Measurements from ENCODE around the gene MYOD1. TPM values are rescaled to one million over a fixed set of nuclear protein-coding genes. Genes with fewer than 3 reads are reported as not detected.

MYOD1 gene
- total RNA-seq (not detected), polyA plus RNA-seq (not detected), total RNA-seq (not detected)

DNA sequence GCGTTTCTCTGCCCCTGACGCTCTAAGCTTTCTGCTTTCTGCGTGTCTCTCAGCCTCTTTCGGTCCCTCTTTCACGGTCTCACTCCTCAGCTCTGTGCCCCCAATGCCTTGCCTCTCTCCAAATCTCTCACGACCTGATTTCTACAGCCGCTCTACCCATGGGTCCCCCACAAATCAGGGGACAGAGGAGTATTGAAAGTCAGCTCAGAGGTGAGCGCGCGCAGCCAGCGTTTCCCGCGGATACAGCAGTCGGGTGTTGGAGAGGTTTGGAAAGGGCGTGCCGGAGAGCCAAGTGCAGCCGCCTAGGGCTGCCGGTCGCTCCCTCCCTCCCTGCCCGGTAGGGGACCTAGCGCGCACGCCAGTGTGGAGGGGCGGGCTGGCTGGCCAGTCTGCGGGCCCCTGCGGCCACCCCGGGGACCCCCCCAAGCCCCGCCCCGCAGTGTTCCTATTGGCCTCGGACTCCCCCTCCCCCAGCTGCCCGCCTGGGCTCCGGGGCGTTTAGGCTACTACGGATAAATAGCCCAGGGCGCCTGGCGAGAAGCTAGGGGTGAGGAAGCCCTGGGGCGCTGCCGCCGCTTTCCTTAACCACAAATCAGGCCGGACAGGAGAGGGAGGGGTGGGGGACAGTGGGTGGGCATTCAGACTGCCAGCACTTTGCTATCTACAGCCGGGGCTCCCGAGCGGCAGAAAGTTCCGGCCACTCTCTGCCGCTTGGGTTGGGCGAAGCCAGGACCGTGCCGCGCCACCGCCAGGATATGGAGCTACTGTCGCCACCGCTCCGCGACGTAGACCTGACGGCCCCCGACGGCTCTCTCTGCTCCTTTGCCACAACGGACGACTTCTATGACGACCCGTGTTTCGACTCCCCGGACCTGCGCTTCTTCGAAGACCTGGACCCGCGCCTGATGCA is at the start of gene MYOD1:
Gene MYOD1, plus strand, starts transcription at position 544 of the 910 bp plus-strand sequence. Its CDS starts 212 bp downstream, at position 756.
- no peaks in the 10 kb centered on the region for H3K36me3 Mint-ChIP-seq
- Histone ChIP-seq H3K36me3 (ENCODE audit: control insufficient read depth in 2 of 3, insufficient read depth in 3 of 3, low read length in 3 of 3) (no peaks in the 10 kb centered on the region), H3K27ac (ENCODE audit: low read depth, low read length) (no peak within 1 kb of the TSS), H3K9me3 (ENCODE audit: control insufficient read depth in 2 of 3, low read length in 3 of 3) (no peaks in the 10 kb centered on the region), H3K4me3 (ENCODE audit: low read length) (no peak within 1 kb of the TSS), H3K27me3 (ENCODE audit: control insufficient read depth in 2 of 2, insufficient read depth in 2 of 2, low read length in 2 of 2) (peaks cover 4 to 5% of the 10 kb centered on the region in 2 donors), H3K4me1 (ENCODE audit: control insufficient read depth in 2 of 2, insufficient read depth in 2 of 2, low read length in 2 of 2) (no peaks in the 10 kb centered on the region)
- ChIA-PET CTCF (no interaction called here), POLR2A (no interaction called here)
- DNase-seq (no peak), ATAC-seq (no peak)
- no peaks in the 10 kb centered on the region for H3K9me3 Mint-ChIP-seq
- intact Hi-C loops (cut with micrococcal nuclease) = no loop called here
- H3K27me3 Mint-ChIP-seq = peaks cover 27 to 42% (median 35%) of the 10 kb centered on the region in 5 donors
- H3K4me3 Mint-ChIP-seq = peak within 1 kb of the TSS in 2 of 10 donors; percentile 8 to 17
- no peak within 1 kb of the TSS for H3K27ac Mint-ChIP-seq
- peaks cover 0 to 6% (median 3%) of the 10 kb centered on the region in 7 donors for H3K4me1 Mint-ChIP-seq

- Histone ChIP-seq H3K9me3 (ENCODE audit: control insufficient read depth in 2 of 3, low read length in 3 of 3) (peaks cover 0 to 5% (median 0%) of the 10 kb centered on the region in 3 experiments), H3K36me3 (ENCODE audit: control insufficient read depth in 2 of 3, insufficient read depth in 3 of 3, low read length in 3 of 3) (no peaks in the 10 kb centered on the region), H3K4me1 (ENCODE audit: control insufficient read depth in 2 of 2, insufficient read depth in 2 of 2, low read length in 2 of 2) (no peaks in the 10 kb centered on the region), H3K27ac (ENCODE audit: low read depth, low read length) (no peak overlapping the region), H3K4me3 (ENCODE audit: low read length) (no peak overlapping the region), H3K27me3 (ENCODE audit: control insufficient read depth in 2 of 2, insufficient read depth in 2 of 2, low read length in 2 of 2) (no peaks in the 10 kb centered on the region)
- ChIA-PET CTCF (no interaction called here), POLR2A (no interaction called here)
- no peak for DNase-seq
- intact Hi-C loops (cut with micrococcal nuclease) = no loop called here
- H3K27ac Mint-ChIP-seq = no peak overlapping the region
- peaks cover 4 to 44% (median 22%) of the 10 kb centered on the region in 11 donors for H3K9me3 Mint-ChIP-seq
- H3K4me3 Mint-ChIP-seq = no peak overlapping the region
- H3K36me3 Mint-ChIP-seq = peaks cover 0 to 6% (median 0%) of the 10 kb centered on the region in 5 donors
- no peak for ATAC-seq
- H3K4me1 Mint-ChIP-seq = no peaks in the 10 kb centered on the region
- H3K27me3 Mint-ChIP-seq = peaks cover 2 to 52% (median 26%) of the 10 kb centered on the region in 5 donors
Measured at GRCh38 chr11:17672469-17672868, 46.9 kb upstream of the MYOD1 start.

DNA sequence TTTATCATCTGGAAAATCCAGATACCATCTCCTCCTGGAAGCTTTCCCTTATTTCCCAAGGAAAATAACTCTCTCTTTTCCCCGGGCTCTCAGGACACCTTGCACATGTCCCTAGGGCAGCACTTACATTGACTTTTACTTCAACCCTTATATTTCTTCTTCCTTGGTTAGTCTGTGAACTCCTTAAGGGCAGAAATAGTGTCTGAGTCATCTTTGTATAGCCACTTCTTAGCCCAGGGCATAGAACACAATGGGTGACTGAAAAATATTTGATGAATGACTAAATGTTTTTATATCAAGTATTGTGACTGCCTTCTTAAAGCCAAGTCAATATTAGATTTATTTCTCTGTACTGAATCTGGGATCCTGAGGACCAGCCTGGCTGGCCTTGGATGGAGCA is 45.4 kb upstream of the MYOD1 start:
- Histone ChIP-seq H3K4me3 (ENCODE audit: low read length) (no peak overlapping the region), H3K36me3 (ENCODE audit: control insufficient read depth in 2 of 3, insufficient read depth in 3 of 3, low read length in 3 of 3) (no peaks in the 10 kb centered on the region), H3K27ac (ENCODE audit: low read depth, low read length) (no peak overlapping the region), H3K9me3 (ENCODE audit: control insufficient read depth in 2 of 3, low read length in 3 of 3) (peaks cover 0 to 10% (median 0%) of the 10 kb centered on the region in 3 experiments), H3K27me3 (ENCODE audit: control insufficient read depth in 2 of 2, insufficient read depth in 2 of 2, low read length in 2 of 2) (no peaks in the 10 kb centered on the region), H3K4me1 (ENCODE audit: control insufficient read depth in 2 of 2, insufficient read depth in 2 of 2, low read length in 2 of 2) (no peaks in the 10 kb centered on the region)
- H3K9me3 Mint-ChIP-seq = peaks cover 3 to 53% (median 22%) of the 10 kb centered on the region in 11 donors
- ATAC-seq (no peak), DNase-seq (no peak)
- H3K27ac Mint-ChIP-seq = no peak overlapping the region
- H3K4me1 Mint-ChIP-seq = no peaks in the 10 kb centered on the region
- POLR2A ChIA-PET = no interaction called here
- peaks cover 0 to 49% (median 31%) of the 10 kb centered on the region in 5 donors for H3K27me3 Mint-ChIP-seq
- no peak overlapping the region for H3K4me3 Mint-ChIP-seq
- CTCF ChIA-PET = no interaction called here
- H3K36me3 Mint-ChIP-seq = peaks cover 0 to 6% (median 0%) of the 10 kb centered on the region in 5 donors
- intact Hi-C loops (cut with micrococcal nuclease) = no loop called here

DNA sequence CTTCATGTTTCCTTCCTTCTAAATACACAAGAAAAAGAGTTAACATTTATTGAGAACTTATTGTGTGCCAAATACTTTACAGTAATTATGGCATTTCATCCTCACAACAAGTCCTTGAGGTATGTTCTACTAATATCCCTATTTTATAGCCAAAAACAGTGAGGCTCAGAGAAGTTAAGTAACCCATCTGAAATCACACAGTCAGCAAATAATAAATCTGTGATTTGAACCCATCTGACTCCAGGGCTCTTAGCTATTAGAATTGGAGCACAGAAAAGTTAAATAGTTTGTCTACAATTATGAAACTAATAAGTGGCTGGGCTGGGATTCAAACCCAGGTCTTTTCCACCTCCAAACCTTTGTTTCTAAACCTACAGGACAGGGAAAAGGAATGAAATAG is 36.5 kb upstream of the MYOD1 start:
- intact Hi-C loops (cut with micrococcal nuclease) = no loop called here
- Mint-ChIP-seq H3K27me3 (peaks cover 8 to 42% (median 28%) of the 10 kb centered on the region in 5 donors), H3K4me1 (no peaks in the 10 kb centered on the region), H3K4me3 (no peak overlapping the region), H3K27ac (no peak overlapping the region), H3K9me3 (peaks cover 0 to 4% (median 0%) of the 10 kb centered on the region in 11 donors), H3K36me3 (no peaks in the 10 kb centered on the region)
- H3K36me3 ChIP-seq (ENCODE audit: control insufficient read depth in 2 of 3, insufficient read depth in 3 of 3, low read length in 3 of 3) = no peaks in the 10 kb centered on the region
- CTCF ChIA-PET = no interaction called here
- ATAC-seq (no peak), DNase-seq (no peak)
- no peak overlapping the region for H3K27ac ChIP-seq (ENCODE audit: low read depth, low read length)
- no peak overlapping the region for H3K4me3 ChIP-seq (ENCODE audit: low read length)
- POLR2A ChIA-PET = no interaction called here
- H3K4me1 ChIP-seq (ENCODE audit: control insufficient read depth in 2 of 2, insufficient read depth in 2 of 2, low read length in 2 of 2) = no peaks in the 10 kb centered on the region
- no peaks in the 10 kb centered on the region for H3K27me3 ChIP-seq (ENCODE audit: control insufficient read depth in 2 of 2, insufficient read depth in 2 of 2, low read length in 2 of 2)
- peaks cover 0 to under 1% (median 0%) of the 10 kb centered on the region in 3 experiments for H3K9me3 ChIP-seq (ENCODE audit: control insufficient read depth in 2 of 3, low read length in 3 of 3)

DNA sequence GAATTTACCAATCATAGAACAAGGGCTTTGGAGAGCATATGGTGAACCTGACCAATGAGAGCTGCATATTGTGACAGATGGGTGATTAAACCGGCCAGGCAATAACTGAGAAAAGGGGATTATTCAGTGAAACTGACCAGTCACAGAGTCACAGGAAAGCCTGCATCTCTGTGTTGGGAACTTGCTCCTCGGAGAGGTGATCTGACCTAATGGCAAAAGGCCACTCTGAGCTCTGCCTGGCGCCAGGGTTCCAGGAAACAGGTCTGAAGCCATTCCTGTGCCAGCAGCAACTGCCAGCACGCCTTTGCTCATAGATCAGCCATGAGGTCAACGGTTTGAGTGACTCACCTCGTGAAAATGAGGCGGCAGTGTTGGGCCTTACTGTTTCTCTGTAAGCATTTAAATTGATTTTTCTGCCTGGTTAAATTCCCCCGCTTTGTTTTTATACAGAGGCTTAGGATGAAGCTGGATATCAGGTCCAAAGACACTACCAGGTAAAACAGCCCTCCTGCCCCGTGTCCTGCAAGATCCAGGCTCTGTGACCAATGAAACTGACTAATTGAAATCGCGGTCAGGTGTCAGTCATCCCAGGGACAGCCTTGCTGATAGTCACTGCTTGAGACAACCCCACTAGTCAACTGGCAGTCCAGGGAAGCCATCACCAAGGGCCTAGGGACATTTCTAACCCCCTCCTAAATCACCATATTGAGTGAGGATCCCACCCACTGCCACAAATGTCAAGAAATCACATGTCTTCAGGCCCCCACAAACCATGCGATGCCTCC is 35.8 kb upstream of the MYOD1 start:
- ChIA-PET POLR2A (no interaction called here), CTCF (no interaction called here)
- Histone ChIP-seq H3K27ac (ENCODE audit: low read depth, low read length) (no peak overlapping the region), H3K4me1 (ENCODE audit: control insufficient read depth in 2 of 2, insufficient read depth in 2 of 2, low read length in 2 of 2) (no peaks in the 10 kb centered on the region), H3K9me3 (ENCODE audit: control insufficient read depth in 2 of 3, low read length in 3 of 3) (no peaks in the 10 kb centered on the region), H3K36me3 (ENCODE audit: control insufficient read depth in 2 of 3, insufficient read depth in 3 of 3, low read length in 3 of 3) (no peaks in the 10 kb centered on the region), H3K27me3 (ENCODE audit: control insufficient read depth in 2 of 2, insufficient read depth in 2 of 2, low read length in 2 of 2) (no peaks in the 10 kb centered on the region), H3K4me3 (ENCODE audit: low read length) (no peak overlapping the region)
- Mint-ChIP-seq H3K4me1 (no peaks in the 10 kb centered on the region), H3K36me3 (no peaks in the 10 kb centered on the region), H3K4me3 (no peak overlapping the region), H3K9me3 (peaks cover 0 to 3% (median 0%) of the 10 kb centered on the region in 11 donors), H3K27ac (no peak overlapping the region), H3K27me3 (peaks cover 8 to 40% (median 28%) of the 10 kb centered on the region in 5 donors)
- intact Hi-C loops (cut with micrococcal nuclease) = no loop called here
- ATAC-seq (no peak), DNase-seq (no peak)

DNA sequence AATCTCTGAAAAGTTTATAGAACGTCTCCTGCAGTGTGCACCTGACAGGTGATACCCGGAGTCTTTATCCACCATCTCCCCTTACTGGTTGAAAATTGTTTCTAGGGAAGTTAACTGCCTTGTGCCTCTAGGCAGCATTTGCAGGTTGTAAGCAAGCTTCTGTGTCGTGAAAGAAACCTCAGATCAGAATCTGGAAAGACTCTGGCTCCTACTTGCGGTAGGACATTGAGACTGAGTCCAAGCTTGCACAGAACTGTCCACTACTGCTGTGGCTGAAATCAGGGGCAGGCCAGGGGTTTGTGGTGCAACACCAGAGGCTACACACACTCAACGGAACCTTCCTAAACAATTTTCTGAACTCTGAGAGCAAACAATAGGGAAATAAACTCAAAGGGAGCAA is 34.8 kb upstream of the MYOD1 start:
- Mint-ChIP-seq H3K36me3 (no peaks in the 10 kb centered on the region), H3K27me3 (peaks cover 8 to 37% (median 28%) of the 10 kb centered on the region in 5 donors), H3K4me3 (no peak overlapping the region), H3K4me1 (no peaks in the 10 kb centered on the region), H3K9me3 (peaks cover 0 to 2% (median 0%) of the 10 kb centered on the region in 11 donors), H3K27ac (no peak overlapping the region)
- Histone ChIP-seq H3K4me1 (ENCODE audit: control insufficient read depth in 2 of 2, insufficient read depth in 2 of 2, low read length in 2 of 2) (no peaks in the 10 kb centered on the region), H3K9me3 (ENCODE audit: control insufficient read depth in 2 of 3, low read length in 3 of 3) (no peaks in the 10 kb centered on the region), H3K36me3 (ENCODE audit: control insufficient read depth in 2 of 3, insufficient read depth in 3 of 3, low read length in 3 of 3) (no peaks in the 10 kb centered on the region), H3K27me3 (ENCODE audit: control insufficient read depth in 2 of 2, insufficient read depth in 2 of 2, low read length in 2 of 2) (no peaks in the 10 kb centered on the region), H3K27ac (ENCODE audit: low read depth, low read length) (no peak overlapping the region), H3K4me3 (ENCODE audit: low read length) (no peak overlapping the region)
- intact Hi-C loops (cut with micrococcal nuclease) = no loop called here
- ATAC-seq = no peak
- no peak for DNase-seq
- POLR2A ChIA-PET = no interaction called here
- CTCF ChIA-PET = no interaction called here
